RWPE2 (cell line): ENCODE results near the gene SYT2.
"Not testable (repeated sequence)": the region's sequence is repeated elsewhere in the genome, so short reads cannot be mapped to it uniquely, and the experiment has no call there.

Experiments
- ATAC-seq: fragments of 200-7000 bp; cut with Tn5 transposase; 3 replicates; pipeline ENCODE4 v1.9.1; 2021; ENCODE audit warnings: low read depth
- DNase-seq: peaks from one replicate; pipeline ENCODE4 v3.0.0-alpha.2; 2020; ENCODE audit warnings: low spot score
- H3K27ac ChIP-seq: fragments of 450-650 bp; 2 replicates; pipeline ENCODE4 v1.5.1; 2017; ENCODE audit warnings: mild to moderate bottlenecking; ENCODE audit not compliant: poor library complexity, severe bottlenecking
- H3K27me3 ChIP-seq: fragments of 250-450 bp; sonication (Bioruptor Pico); 2 replicates; pipeline ENCODE4 v1.5.1; 2021; ENCODE audit warnings: mild to moderate bottlenecking, moderate library complexity; ENCODE audit not compliant: insufficient read depth, poor library complexity, severe bottlenecking
- H3K36me3 ChIP-seq: fragments of 250-450 bp; sonication (Bioruptor Pico); 2 replicates; pipeline ENCODE4 v1.5.1; 2020; ENCODE audit warnings: low read depth, mild to moderate bottlenecking, moderate library complexity
- H3K4me1 ChIP-seq: fragments of 250-450 bp; sonication (Bioruptor Pico); 2 replicates; pipeline ENCODE4 v1.5.1; 2021; ENCODE audit warnings: mild to moderate bottlenecking, moderate library complexity; ENCODE audit not compliant: insufficient read depth, poor library complexity, severe bottlenecking
- H3K4me3 ChIP-seq: fragments of 250-450 bp; sonication (Bioruptor Pico); 2 replicates; pipeline ENCODE4 v1.5.1; 2021; ENCODE audit warnings: mild to moderate bottlenecking, moderate library complexity; ENCODE audit not compliant: severe bottlenecking
- H3K9me3 ChIP-seq: fragments of 250-450 bp; sonication (Bioruptor Pico); 2 replicates; pipeline ENCODE4 v1.5.1; 2021; ENCODE audit warnings: mild to moderate bottlenecking, moderate library complexity; ENCODE audit not compliant: severe bottlenecking
- CTCF ChIP-seq: fragments of 450-650 bp; IDR thresholded peaks from one replicate; pipeline ENCODE4 v1.5.1; 2017; ENCODE audit warnings: mild to moderate bottlenecking, moderate library complexity; ENCODE audit not compliant: poor library complexity, severe bottlenecking

SYT2 gene

GRCh38 chr1:202625416-202626360 is 84.6 kb downstream of the SYT2 start:
- TF ChIP-seq CTCF = peak; percentile 41
- ATAC-seq = peak; percentile 84
- Histone ChIP-seq H3K27me3 (no peaks in the 10 kb centered on the region), H3K27ac (no peak overlapping the region), H3K4me3 (no peak overlapping the region), H3K36me3 (no peaks in the 10 kb centered on the region), H3K9me3 (no peaks in the 10 kb centered on the region), H3K4me1 (no peaks in the 10 kb centered on the region)
- DNase-seq = no peak

- DNase-seq (no peak), ATAC-seq (no peak)
- Histone ChIP-seq H3K4me3 (no peak overlapping the region), H3K27me3 (no peaks in the 10 kb centered on the region), H3K36me3 (no peaks in the 10 kb centered on the region), H3K9me3 (no peaks in the 10 kb centered on the region), H3K4me1 (no peaks in the 10 kb centered on the region), H3K27ac (no peak overlapping the region)
- TF ChIP-seq CTCF = no peak
Measured at GRCh38 chr1:202624781-202625108, 85.5 kb downstream of the SYT2 start.

GRCh38 chr1:202624088-202624780 is 86.0 kb downstream of the SYT2 start:
- DNase-seq (no peak), ATAC-seq (no peak)
- no peaks in the 10 kb centered on the region for H3K9me3 ChIP-seq
- no peak for TF ChIP-seq CTCF
- no peak overlapping the region for H3K27ac ChIP-seq
- no peaks in the 10 kb centered on the region for H3K4me1 ChIP-seq
- H3K4me3 ChIP-seq = no peak overlapping the region
- H3K27me3 ChIP-seq = no peaks in the 10 kb centered on the region
- H3K36me3 ChIP-seq = no peaks in the 10 kb centered on the region

GRCh38 chr1:202623476-202623875 is 86.8 kb downstream of the SYT2 start:
- H3K36me3 ChIP-seq, H3K4me3 ChIP-seq, H3K4me1 ChIP-seq, ATAC-seq, H3K27ac ChIP-seq, DNase-seq, H3K9me3 ChIP-seq, H3K27me3 ChIP-seq: not testable (repeated sequence)

- H3K4me3 ChIP-seq = no peak overlapping the region
- ATAC-seq (no peak), DNase-seq (no peak)
- H3K9me3 ChIP-seq = no peaks in the 10 kb centered on the region
- no peaks in the 10 kb centered on the region for H3K36me3 ChIP-seq
- H3K27me3 ChIP-seq = no peaks in the 10 kb centered on the region
- no peak overlapping the region for H3K27ac ChIP-seq
- H3K4me1 ChIP-seq = no peaks in the 10 kb centered on the region
- no peak for TF ChIP-seq CTCF
Measured at GRCh38 chr1:202623075-202623474, 87.2 kb downstream of the SYT2 start.
